Fibroblast of skin of right biceps (primary cell): ENCODE measurements around the gene LRRC23.

ENCODE experiments used
- DNase-seq: peaks from one replicate; pipeline ENCODE4 v3.0.0-alpha.2; 2013

Gene LRRC23

GRCh38 chr12:6946033-6946919, 41.7 kb downstream of the LRRC23 start:
- DNase-seq: no peak

GRCh38 chr12:6946920-6947374, 42.3 kb downstream of the LRRC23 start:
- no peak for DNase-seq

- no peak for DNase-seq
Measured at GRCh38 chr12:6947615-6948014, 43.0 kb downstream of the LRRC23 start.

- no peak for DNase-seq
Measured at GRCh38 chr12:6948873-6949594, 44.4 kb downstream of the LRRC23 start.

GRCh38 chr12:6950401-6950801, 45.8 kb downstream of the LRRC23 start:
- DNase-seq: no peak

GRCh38 chr12:6950811-6951540, 46.4 kb downstream of the LRRC23 start, which contains the start of gene PTPN6:
TSS of gene PTPN6 (plus strand) at chr12:6951356. CDS start at chr12:6951513, 157 bp downstream.
- no peak for DNase-seq

- no peak for DNase-seq
Measured at GRCh38 chr12:6951551-6952120, 47.0 kb downstream of the LRRC23 start.

GRCh38 chr12:6952121-6952862, 47.7 kb downstream of the LRRC23 start:
- DNase-seq: no peak

GRCh38 chr12:6952863-6953441, 48.3 kb downstream of the LRRC23 start:
- no peak for DNase-seq

- DNase-seq: peak; percentile 75
Measured at GRCh38 chr12:6953442-6954315, 49.1 kb downstream of the LRRC23 start.

GRCh38 chr12:6954316-6955107, 49.9 kb downstream of the LRRC23 start:
- DNase-seq: no peak

GRCh38 chr12:6955108-6956020, 50.7 kb downstream of the LRRC23 start:
- DNase-seq: no peak

- no peak for DNase-seq
Measured at GRCh38 chr12:6956021-6956727, 51.6 kb downstream of the LRRC23 start.

GRCh38 chr12:6957151-6957701, 52.6 kb downstream of the LRRC23 start:
- no peak for DNase-seq

- DNase-seq: no peak
Measured at GRCh38 chr12:6957741-6958608, 53.4 kb downstream of the LRRC23 start.

- no peak for DNase-seq
Measured at GRCh38 chr12:6958609-6959057, 54.0 kb downstream of the LRRC23 start.
